ENCODE data around the gene BCLAF3. TPM values are rescaled to one million over a fixed set of nuclear protein-coding genes. Genes with fewer than 3 reads are reported as not detected.

The BCLAF3 gene
- total RNA-seq, 1 experiment from 2014 or later: 6.0 TPM

DNA sequence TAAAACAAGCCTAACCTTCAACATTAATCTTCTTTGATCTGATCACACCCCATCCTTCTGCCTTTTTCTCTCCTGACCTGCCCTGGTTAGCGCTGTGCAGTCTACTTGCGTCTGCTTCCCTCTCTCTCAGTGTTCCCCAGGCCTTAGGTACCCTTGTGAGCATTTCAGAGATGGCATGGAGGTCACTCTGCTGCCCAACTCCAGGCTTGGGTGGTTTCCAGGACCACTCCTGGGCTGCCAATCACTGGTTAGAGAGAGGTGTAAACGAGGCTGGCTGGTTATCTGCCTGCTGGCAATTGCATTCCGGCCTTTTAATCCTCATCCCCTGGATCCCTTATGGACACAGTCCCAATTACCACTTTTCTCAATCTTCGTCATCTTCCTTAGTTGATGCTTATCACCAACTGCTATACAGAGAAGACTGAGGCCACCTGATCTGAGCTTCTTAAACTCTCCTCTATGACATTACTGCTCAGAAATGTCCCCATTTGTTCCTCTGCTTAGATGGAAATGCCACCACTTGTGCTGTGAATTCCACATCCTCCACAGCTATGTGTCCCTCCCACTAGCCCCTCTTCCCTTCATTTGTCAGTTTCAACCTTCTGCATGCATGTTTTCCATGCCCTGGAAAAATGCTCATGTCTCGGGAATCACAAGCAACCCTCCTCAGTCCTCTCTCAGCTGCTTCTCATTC, 29.0 kb upstream of the BCLAF3 start:
- no peak for DNase-seq (ENCODE audit: low read depth, low spot score)
- Histone ChIP-seq H3K27ac (ENCODE audit: low read length) (no peak overlapping the region), H3K9me3 (ENCODE audit: control insufficient read depth, insufficient read depth, low read depth, low read length) (no peaks in the 10 kb centered on the region), H3K36me3 (ENCODE audit: control insufficient read depth, insufficient read depth, low read length) (no peaks in the 10 kb centered on the region), H3K27me3 (ENCODE audit: control insufficient read depth, insufficient read depth, low read length) (no peaks in the 10 kb centered on the region), H3K4me3 (ENCODE audit: low read depth in 2 of 2, low read length in 2 of 2) (no peak overlapping the region), H3K4me1 (ENCODE audit: control insufficient read depth, insufficient read depth, low read length) (no peaks in the 10 kb centered on the region)
- ChIA-PET CTCF (no interaction called here), POLR2A (no interaction called here)
- no peak for ATAC-seq
- TF ChIP-seq, protein P1, sequence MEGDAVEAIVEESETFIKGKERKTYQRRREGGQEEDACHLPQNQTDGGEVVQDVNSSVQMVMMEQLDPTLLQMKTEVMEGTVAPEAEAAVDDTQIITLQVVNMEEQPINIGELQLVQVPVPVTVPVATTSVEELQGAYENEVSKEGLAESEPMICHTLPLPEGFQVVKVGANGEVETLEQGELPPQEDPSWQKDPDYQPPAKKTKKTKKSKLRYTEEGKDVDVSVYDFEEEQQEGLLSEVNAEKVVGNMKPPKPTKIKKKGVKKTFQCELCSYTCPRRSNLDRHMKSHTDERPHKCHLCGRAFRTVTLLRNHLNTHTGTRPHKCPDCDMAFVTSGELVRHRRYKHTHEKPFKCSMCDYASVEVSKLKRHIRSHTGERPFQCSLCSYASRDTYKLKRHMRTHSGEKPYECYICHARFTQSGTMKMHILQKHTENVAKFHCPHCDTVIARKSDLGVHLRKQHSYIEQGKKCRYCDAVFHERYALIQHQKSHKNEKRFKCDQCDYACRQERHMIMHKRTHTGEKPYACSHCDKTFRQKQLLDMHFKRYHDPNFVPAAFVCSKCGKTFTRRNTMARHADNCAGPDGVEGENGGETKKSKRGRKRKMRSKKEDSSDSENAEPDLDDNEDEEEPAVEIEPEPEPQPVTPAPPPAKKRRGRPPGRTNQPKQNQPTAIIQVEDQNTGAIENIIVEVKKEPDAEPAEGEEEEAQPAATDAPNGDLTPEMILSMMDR (IDR thresholded peaks at IDR 0.05): no peak
- TF ChIP-seq POLR2AphosphoS5 (IDR thresholded peaks at IDR 0.05; ENCODE audit: low read depth, low read length): no peak
- TF ChIP-seq TCF7L2 (IDR thresholded peaks at IDR 0.05; ENCODE audit: low read depth, low read length): no peak
- TF ChIP-seq SIN3A (IDR thresholded peaks at IDR 0.05; ENCODE audit: borderline replicate concordance, insufficient read depth, low read depth, low read length): no peak
- TF ChIP-seq, protein P2, sequence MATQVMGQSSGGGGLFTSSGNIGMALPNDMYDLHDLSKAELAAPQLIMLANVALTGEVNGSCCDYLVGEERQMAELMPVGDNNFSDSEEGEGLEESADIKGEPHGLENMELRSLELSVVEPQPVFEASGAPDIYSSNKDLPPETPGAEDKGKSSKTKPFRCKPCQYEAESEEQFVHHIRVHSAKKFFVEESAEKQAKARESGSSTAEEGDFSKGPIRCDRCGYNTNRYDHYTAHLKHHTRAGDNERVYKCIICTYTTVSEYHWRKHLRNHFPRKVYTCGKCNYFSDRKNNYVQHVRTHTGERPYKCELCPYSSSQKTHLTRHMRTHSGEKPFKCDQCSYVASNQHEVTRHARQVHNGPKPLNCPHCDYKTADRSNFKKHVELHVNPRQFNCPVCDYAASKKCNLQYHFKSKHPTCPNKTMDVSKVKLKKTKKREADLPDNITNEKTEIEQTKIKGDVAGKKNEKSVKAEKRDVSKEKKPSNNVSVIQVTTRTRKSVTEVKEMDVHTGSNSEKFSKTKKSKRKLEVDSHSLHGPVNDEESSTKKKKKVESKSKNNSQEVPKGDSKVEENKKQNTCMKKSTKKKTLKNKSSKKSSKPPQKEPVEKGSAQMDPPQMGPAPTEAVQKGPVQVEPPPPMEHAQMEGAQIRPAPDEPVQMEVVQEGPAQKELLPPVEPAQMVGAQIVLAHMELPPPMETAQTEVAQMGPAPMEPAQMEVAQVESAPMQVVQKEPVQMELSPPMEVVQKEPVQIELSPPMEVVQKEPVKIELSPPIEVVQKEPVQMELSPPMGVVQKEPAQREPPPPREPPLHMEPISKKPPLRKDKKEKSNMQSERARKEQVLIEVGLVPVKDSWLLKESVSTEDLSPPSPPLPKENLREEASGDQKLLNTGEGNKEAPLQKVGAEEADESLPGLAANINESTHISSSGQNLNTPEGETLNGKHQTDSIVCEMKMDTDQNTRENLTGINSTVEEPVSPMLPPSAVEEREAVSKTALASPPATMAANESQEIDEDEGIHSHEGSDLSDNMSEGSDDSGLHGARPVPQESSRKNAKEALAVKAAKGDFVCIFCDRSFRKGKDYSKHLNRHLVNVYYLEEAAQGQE (IDR thresholded peaks at IDR 0.05; ENCODE audit: insufficient read depth in 1 of 2, low read depth in 2 of 2, low read length in 1 of 2): no peak
- BruUV-seq (replicated peaks): no TSS peak
- intact Hi-C loops (cut with micrococcal nuclease; ENCODE audit: unreplicated experiment) (no loop called here), in situ Hi-C loops (cut with HindIII; ENCODE audit: low pct_unique_long_range_greater_than_20kb, low sequenced_read_pairs) (no loop called here)

DNA sequence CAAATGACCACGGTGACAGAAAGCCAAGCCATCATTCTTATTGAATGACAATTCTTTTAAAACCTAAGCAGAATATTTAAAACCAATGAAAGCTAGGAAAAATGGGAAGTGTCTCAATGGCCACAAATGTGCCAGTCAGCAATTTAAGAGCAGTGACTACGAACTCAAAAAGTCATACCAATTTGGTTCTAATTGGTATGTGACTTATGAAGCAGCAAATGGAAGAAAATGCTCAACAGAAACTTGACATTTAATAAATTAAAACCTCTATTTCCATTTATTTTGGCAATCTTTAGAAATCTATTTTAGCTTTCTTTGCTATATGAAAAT, 25.7 kb upstream of the BCLAF3 start:
- no peaks in the 10 kb centered on the region for H3K27me3 ChIP-seq (ENCODE audit: control insufficient read depth, insufficient read depth, low read length)
- ChIA-PET POLR2A (no interaction called here), CTCF (no interaction called here)
- no peak for ATAC-seq
- no peaks in the 10 kb centered on the region for H3K36me3 ChIP-seq (ENCODE audit: control insufficient read depth, insufficient read depth, low read length)
- TF ChIP-seq TCF7L2 (IDR thresholded peaks at IDR 0.05; ENCODE audit: low read depth, low read length) (no peak), SIN3A (IDR thresholded peaks at IDR 0.05; ENCODE audit: borderline replicate concordance, insufficient read depth, low read depth, low read length) (no peak), POLR2AphosphoS5 (IDR thresholded peaks at IDR 0.05; ENCODE audit: low read depth, low read length) (no peak)
- TF ChIP-seq, protein P2 (IDR thresholded peaks at IDR 0.05; ENCODE audit: insufficient read depth in 1 of 2, low read depth in 2 of 2, low read length in 1 of 2): no peak
- TF ChIP-seq, protein P1 (IDR thresholded peaks at IDR 0.05): no peak
- H3K27ac ChIP-seq (ENCODE audit: low read length): no peak overlapping the region
- no peaks in the 10 kb centered on the region for H3K9me3 ChIP-seq (ENCODE audit: control insufficient read depth, insufficient read depth, low read depth, low read length)
- no peak overlapping the region for H3K4me3 ChIP-seq (ENCODE audit: low read depth in 2 of 2, low read length in 2 of 2)
- no peaks in the 10 kb centered on the region for H3K4me1 ChIP-seq (ENCODE audit: control insufficient read depth, insufficient read depth, low read length)
- intact Hi-C loops (cut with micrococcal nuclease; ENCODE audit: unreplicated experiment) (no loop called here), in situ Hi-C loops (cut with HindIII; ENCODE audit: low pct_unique_long_range_greater_than_20kb, low sequenced_read_pairs) (no loop called here)
- BruUV-seq (replicated peaks): no TSS peak
- no peak for DNase-seq (ENCODE audit: low read depth, low spot score)
